ENCODE data around the gene MED12. TPM values are rescaled to one million over a fixed set of nuclear protein-coding genes. Genes with fewer than 3 reads are reported as not detected.

MED12 gene
- total and polyA plus RNA-seq, 9 donors: 22.5 to 52.0 (median 44.0) TPM

DNA sequence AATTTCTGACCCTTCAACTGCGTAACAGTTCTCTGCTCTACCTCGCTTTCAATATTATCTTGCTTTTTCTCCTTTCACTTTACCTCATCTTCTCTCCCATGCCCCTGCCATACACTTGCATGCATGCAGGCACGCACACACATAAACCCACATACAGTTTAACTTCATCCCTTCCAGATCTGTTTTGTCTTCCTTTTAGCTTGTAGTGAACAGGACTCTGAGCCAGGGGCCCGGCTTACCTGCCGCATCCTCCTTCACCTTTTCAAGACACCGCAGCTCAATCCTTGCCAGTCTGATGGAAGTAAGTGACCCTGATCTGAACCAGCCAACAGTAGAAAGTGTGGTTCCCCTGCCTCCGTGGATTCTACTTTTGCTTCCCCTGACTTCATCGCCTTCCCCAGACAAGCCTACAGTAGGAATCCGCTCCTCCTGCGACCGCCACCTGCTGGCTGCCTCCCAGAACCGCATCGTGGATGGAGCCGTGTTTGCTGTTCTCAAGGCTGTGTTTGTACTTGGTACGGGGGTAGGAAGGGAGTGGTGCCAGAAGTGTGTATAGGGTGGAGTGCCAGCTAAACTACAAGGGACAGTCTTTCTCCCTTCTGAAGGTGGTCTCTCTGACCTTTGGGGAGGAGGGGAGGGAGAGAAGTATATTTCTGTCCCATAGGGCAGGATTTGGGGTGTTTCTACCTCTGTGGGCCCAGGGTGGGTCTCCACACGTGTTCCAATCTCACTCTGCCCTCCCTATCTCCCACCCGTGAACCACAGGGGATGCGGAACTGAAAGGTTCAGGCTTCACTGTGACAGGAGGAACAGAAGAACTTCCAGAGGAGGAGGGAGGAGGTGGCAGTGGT is 10.7 kb downstream of the MED12 start:
- peak; percentile 63 for DNase-seq
- Histone ChIP-seq H3K4me3 (ENCODE audit: low read length) (no peak overlapping the region), H3K9me3 (replicated peaks; ENCODE audit: control insufficient read depth, low read depth, low read length) (no peaks in the 10 kb centered on the region), H3K27ac (ENCODE audit: low read length) (no peak overlapping the region), H3K4me1 (ENCODE audit: control insufficient read depth, insufficient read depth, low read length) (no peaks in the 10 kb centered on the region), H3K36me3 (ENCODE audit: control insufficient read depth, insufficient read depth, low read length) (peaks cover 74% of the 10 kb centered on the region), H3K27me3 (ENCODE audit: control insufficient read depth, insufficient read depth, low read length) (peaks cover 9% of the 10 kb centered on the region)
- WGBS (ENCODE audit: insufficient coverage): 33% methylated on average over 13 of the region's 18 CpGs

DNA sequence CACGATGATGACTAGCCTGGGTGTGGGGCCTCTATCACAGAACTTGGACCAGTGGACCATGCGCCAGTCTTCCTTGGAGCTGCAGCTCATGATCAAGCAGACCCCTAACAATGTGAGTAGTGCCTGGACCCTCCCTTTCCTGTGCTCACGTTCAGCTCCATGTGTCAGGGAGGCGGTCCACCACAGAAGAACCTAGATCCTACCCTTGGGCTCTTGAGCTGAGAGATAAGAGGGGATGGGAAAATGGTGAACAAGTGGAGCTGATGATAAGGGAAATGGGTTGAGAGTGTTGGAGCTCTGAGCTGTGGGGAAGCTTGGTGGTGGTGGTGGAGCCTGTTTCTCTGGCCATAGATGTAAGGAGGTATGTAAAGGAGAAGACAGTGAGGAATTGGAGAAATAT is 13.1 kb downstream of the MED12 start:
- no peak for DNase-seq
- no peak overlapping the region for H3K27ac ChIP-seq (ENCODE audit: low read length)
- H3K27me3 ChIP-seq (ENCODE audit: control insufficient read depth, insufficient read depth, low read length): peaks cover 8% of the 10 kb centered on the region
- no peaks in the 10 kb centered on the region for H3K9me3 ChIP-seq (replicated peaks; ENCODE audit: control insufficient read depth, low read depth, low read length)
- H3K4me3 ChIP-seq (ENCODE audit: low read length): no peak overlapping the region
- WGBS (ENCODE audit: insufficient coverage): 88% methylated on average over 4 of the region's 4 CpGs
- H3K4me1 ChIP-seq (ENCODE audit: control insufficient read depth, insufficient read depth, low read length): no peaks in the 10 kb centered on the region
- peaks cover 75% of the 10 kb centered on the region for H3K36me3 ChIP-seq (ENCODE audit: control insufficient read depth, insufficient read depth, low read length)

DNA sequence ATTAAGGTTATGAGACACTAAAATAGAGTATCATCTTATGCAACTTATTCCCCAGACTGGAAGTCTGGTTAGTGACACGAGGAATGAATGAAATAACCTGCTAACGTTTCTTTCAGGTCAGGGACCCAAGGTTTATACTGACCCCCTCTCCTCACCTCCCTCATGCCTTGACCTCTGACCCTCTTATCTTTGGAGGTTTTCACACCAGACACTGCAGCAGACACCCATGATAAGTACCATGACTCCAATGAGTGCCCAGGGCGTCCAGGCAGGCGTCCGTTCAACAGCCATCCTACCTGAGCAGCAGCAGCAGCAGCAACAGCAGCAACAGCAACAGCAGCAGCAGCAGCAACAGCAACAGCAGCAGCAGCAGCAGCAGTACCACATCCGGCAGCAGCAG is 22.0 kb downstream of the MED12 start:
- Histone ChIP-seq H3K36me3 (ENCODE audit: control insufficient read depth, insufficient read depth, low read length) (peaks cover 41% of the 10 kb centered on the region), H3K27ac (ENCODE audit: low read length) (no peak overlapping the region), H3K4me1 (ENCODE audit: control insufficient read depth, insufficient read depth, low read length) (peaks cover 11% of the 10 kb centered on the region), H3K27me3 (ENCODE audit: control insufficient read depth, insufficient read depth, low read length) (peaks cover 10% of the 10 kb centered on the region), H3K4me3 (ENCODE audit: low read length) (no peak overlapping the region), H3K9me3 (replicated peaks; ENCODE audit: control insufficient read depth, low read depth, low read length) (no peaks in the 10 kb centered on the region)
- DNase-seq: no peak
- WGBS (ENCODE audit: insufficient coverage): 68% methylated on average over 5 of the region's 6 CpGs

DNA sequence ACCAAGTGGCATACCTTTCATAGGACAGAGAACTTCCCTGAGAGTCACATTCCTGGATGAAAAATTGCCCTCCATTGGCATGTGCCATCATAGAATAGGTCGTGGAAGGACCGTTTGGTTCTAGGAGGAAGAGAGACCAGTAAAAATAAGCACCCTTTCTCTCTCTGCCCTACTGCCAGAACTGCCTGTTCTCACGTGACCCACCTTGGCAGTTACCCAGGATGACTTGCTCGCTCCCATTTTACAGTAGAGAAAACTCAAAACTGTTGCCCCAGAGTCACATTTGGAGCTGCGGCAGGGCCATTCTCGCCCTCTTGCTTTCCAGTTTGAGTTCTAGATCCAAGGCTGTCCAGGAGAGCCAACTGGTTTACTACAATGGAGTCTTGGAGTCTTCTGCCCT is 25.1 kb downstream of the MED12 start:
- Histone ChIP-seq H3K27ac (ENCODE audit: low read length) (no peak overlapping the region), H3K27me3 (ENCODE audit: control insufficient read depth, insufficient read depth, low read length) (peaks cover 11% of the 10 kb centered on the region), H3K4me1 (ENCODE audit: control insufficient read depth, insufficient read depth, low read length) (peaks cover 31% of the 10 kb centered on the region), H3K4me3 (ENCODE audit: low read length) (no peak overlapping the region), H3K9me3 (replicated peaks; ENCODE audit: control insufficient read depth, low read depth, low read length) (no peaks in the 10 kb centered on the region), H3K36me3 (ENCODE audit: control insufficient read depth, insufficient read depth, low read length) (peaks cover 14% of the 10 kb centered on the region)
- DNase-seq: peak; percentile 52
- WGBS (ENCODE audit: insufficient coverage): 56% methylated on average over 4 of the region's 6 CpGs

DNA sequence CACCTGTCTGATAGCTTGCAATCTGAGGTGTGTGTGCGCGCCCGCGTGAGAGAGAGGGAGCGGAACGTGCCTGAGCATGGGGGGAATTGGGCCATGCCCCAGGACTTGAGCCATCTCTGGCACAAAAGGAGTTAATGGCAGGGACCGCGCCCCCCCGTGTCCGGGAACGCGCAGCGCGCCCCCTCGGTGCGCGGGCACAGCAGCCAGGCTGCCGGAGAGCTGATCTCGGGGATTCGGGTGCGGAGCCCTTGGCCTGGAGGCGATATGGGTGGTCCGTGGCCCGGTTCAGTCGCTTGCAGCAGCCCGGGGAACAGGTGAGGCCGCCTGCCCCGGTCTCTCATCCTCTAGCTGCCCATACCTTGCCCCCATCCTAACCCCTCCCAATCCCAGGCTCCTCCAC is 26.3 kb downstream of the MED12 start, which contains the start of gene NLGN3:
TSS of gene NLGN3 (plus strand) at position 191 of the 400 bp plus-strand sequence. CDS start 2,909 bp downstream, outside the sequence.
- DNase-seq: peak; percentile 34
- Histone ChIP-seq H3K36me3 (ENCODE audit: control insufficient read depth, insufficient read depth, low read length) (peaks cover 12% of the 10 kb centered on the region), H3K4me3 (ENCODE audit: low read length) (peak within 1 kb of the TSS; percentile 27), H3K9me3 (replicated peaks; ENCODE audit: control insufficient read depth, low read depth, low read length) (no peaks in the 10 kb centered on the region), H3K27ac (ENCODE audit: low read length) (no peak within 1 kb of the TSS), H3K4me1 (ENCODE audit: control insufficient read depth, insufficient read depth, low read length) (peaks cover 31% of the 10 kb centered on the region), H3K27me3 (ENCODE audit: control insufficient read depth, insufficient read depth, low read length) (peaks cover 11% of the 10 kb centered on the region)
- WGBS (ENCODE audit: insufficient coverage): 28% methylated on average over 28 of the region's 28 CpGs

DNA sequence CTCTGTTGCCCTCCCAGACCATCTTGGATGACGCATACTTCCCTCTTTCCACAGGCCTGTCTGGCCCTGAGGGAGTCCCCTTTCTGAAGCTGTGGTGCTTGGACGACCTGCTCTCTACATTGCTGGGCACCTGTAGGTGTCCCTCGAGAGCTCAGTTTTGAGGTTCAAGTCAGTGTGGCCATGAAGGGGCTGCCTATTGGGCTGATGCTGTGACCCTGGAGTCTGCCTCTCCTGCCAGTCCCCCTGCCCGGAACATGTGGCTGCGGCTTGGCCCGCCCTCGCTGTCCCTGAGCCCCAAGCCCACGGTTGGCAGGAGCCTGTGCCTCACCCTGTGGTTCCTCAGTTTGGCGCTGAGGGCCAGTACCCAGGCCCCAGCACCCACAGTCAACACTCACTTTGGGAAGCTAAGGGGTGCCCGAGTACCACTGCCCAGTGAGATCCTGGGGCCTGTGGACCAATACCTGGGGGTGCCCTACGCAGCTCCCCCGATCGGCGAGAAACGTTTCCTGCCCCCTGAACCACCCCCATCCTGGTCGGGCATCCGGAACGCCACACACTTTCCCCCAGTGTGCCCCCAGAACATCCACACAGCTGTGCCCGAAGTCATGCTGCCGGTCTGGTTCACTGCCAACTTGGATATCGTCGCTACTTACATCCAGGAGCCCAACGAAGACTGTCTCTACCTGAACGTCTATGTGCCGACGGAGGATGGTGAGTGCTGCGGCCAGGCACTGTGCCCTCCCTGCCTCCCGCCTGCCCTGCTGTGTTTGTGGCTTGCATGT is 29.3 kb downstream of the MED12 start:
- Histone ChIP-seq H3K4me1 (ENCODE audit: control insufficient read depth, insufficient read depth, low read length) (peaks cover 35% of the 10 kb centered on the region), H3K27me3 (ENCODE audit: control insufficient read depth, insufficient read depth, low read length) (peaks cover 9% of the 10 kb centered on the region), H3K36me3 (ENCODE audit: control insufficient read depth, insufficient read depth, low read length) (no peaks in the 10 kb centered on the region), H3K4me3 (ENCODE audit: low read length) (no peak overlapping the region), H3K9me3 (replicated peaks; ENCODE audit: control insufficient read depth, low read depth, low read length) (no peaks in the 10 kb centered on the region), H3K27ac (ENCODE audit: low read length) (no peak overlapping the region)
- WGBS (ENCODE audit: insufficient coverage): 79% methylated on average over 21 of the region's 28 CpGs
- no peak for DNase-seq

DNA sequence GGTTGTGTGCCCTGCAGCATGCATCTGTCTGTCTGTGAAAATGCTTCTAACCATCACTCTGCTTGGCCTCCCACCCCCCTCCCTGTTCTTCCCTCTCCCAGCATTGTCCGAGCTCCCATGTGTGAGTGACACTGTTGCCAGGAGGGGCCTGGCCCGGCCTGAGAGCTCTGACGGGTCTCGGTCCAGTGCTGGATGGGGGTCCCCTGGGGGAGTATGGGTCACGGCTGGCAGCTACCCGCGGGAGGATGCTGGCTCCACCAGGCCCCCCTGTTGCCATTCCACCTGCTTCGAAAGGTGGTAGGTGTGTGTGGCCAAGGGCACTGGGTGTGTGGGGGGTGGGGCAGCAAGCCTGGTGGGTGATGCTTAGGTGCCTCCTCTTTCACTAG is 29.9 kb downstream of the MED12 start:
- peaks cover 11% of the 10 kb centered on the region for H3K27me3 ChIP-seq (ENCODE audit: control insufficient read depth, insufficient read depth, low read length)
- no peaks in the 10 kb centered on the region for H3K9me3 ChIP-seq (replicated peaks; ENCODE audit: control insufficient read depth, low read depth, low read length)
- H3K36me3 ChIP-seq (ENCODE audit: control insufficient read depth, insufficient read depth, low read length): no peaks in the 10 kb centered on the region
- H3K4me3 ChIP-seq (ENCODE audit: low read length): no peak overlapping the region
- H3K27ac ChIP-seq (ENCODE audit: low read length): no peak overlapping the region
- no peak for DNase-seq
- H3K4me1 ChIP-seq (ENCODE audit: control insufficient read depth, insufficient read depth, low read length): peaks cover 35% of the 10 kb centered on the region
- 72% methylated on average over 5 of the region's 8 CpGs for WGBS (ENCODE audit: insufficient coverage)

DNA sequence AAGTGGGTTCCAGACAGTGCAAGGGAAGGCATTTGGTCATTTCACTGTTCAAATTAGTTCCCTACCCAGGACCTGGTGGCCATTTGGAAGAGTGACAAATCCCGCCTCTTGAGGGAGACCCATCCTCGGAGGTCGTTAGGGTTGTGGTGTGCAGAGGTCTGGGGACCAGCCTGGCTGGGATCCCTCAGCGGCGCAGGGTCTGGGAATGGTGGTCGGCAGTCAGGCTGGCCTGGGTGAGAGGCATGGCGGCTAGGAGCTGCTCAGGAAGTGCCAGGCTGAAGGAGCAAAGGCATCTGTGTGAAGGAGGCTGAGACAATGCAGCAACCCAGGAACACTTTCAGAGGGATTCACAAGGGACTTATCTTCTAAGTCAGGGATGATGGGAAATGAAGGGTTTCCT is 33.0 kb downstream of the MED12 start:
- WGBS (ENCODE audit: insufficient coverage): 66% methylated on average over 7 of the region's 7 CpGs
- H3K27me3 ChIP-seq (ENCODE audit: control insufficient read depth, insufficient read depth, low read length): peaks cover 9% of the 10 kb centered on the region
- no peaks in the 10 kb centered on the region for H3K36me3 ChIP-seq (ENCODE audit: control insufficient read depth, insufficient read depth, low read length)
- H3K4me3 ChIP-seq (ENCODE audit: low read length): no peak overlapping the region
- H3K4me1 ChIP-seq (ENCODE audit: control insufficient read depth, insufficient read depth, low read length): peaks cover 18% of the 10 kb centered on the region
- no peaks in the 10 kb centered on the region for H3K9me3 ChIP-seq (replicated peaks; ENCODE audit: control insufficient read depth, low read depth, low read length)
- DNase-seq: no peak
- no peak overlapping the region for H3K27ac ChIP-seq (ENCODE audit: low read length)

DNA sequence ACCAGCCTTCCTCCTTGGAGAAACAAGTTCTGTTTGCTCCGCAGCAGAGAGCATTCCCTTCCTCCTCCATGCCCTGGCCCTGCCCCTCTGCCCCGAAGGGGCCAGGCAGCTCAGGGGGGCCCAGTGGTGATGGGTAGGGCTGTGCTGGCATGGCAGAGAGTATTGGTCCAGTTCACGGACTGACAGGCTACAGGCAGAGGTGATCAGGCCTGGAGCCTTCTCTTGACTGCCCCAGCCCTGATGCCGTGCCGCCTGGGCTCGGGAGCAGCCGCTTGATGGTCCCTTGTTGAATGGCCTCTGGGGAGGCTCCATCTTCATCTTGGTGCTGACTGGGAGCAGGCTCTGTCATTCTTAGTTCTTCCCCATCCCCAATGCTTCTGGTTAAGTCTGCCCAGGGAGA is 35.8 kb downstream of the MED12 start:
- DNase-seq: no peak
- 75% methylated on average over 4 of the region's 7 CpGs for WGBS (ENCODE audit: insufficient coverage)
- Histone ChIP-seq H3K4me3 (ENCODE audit: low read length) (no peak overlapping the region), H3K36me3 (ENCODE audit: control insufficient read depth, insufficient read depth, low read length) (no peaks in the 10 kb centered on the region), H3K9me3 (replicated peaks; ENCODE audit: control insufficient read depth, low read depth, low read length) (no peaks in the 10 kb centered on the region), H3K27me3 (ENCODE audit: control insufficient read depth, insufficient read depth, low read length) (peaks cover 6% of the 10 kb centered on the region), H3K4me1 (ENCODE audit: control insufficient read depth, insufficient read depth, low read length) (peaks cover 4% of the 10 kb centered on the region), H3K27ac (ENCODE audit: low read length) (no peak overlapping the region)

DNA sequence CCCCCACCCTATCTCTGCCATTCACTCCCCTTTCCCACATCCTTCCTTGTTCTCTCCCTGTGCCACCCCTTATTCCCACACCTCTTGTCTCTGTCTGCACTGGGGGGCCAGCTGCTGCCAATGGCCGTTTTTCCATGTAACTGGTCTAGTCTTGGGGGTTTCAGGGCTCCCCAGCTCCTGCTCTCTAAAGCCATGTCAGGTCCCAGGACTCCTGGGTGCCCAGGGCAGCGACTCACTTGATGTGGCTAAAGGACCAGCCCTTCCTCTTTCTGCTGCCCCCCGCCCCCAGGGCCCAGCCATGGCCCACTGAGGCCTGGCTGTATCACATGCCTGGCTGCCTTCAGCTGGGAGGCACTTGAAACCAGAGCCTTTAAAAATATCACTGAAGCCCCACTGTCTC is 36.2 kb downstream of the MED12 start:
- DNase-seq: no peak
- 41% methylated on average over 3 of the region's 3 CpGs for WGBS (ENCODE audit: insufficient coverage)
- H3K9me3 ChIP-seq (replicated peaks; ENCODE audit: control insufficient read depth, low read depth, low read length): no peaks in the 10 kb centered on the region
- peaks cover 6% of the 10 kb centered on the region for H3K27me3 ChIP-seq (ENCODE audit: control insufficient read depth, insufficient read depth, low read length)
- H3K27ac ChIP-seq (ENCODE audit: low read length): no peak overlapping the region
- no peaks in the 10 kb centered on the region for H3K36me3 ChIP-seq (ENCODE audit: control insufficient read depth, insufficient read depth, low read length)
- H3K4me1 ChIP-seq (ENCODE audit: control insufficient read depth, insufficient read depth, low read length): peaks cover 3% of the 10 kb centered on the region
- H3K4me3 ChIP-seq (ENCODE audit: low read length): no peak overlapping the region
